Neutrophil (primary cell): ENCODE data around the gene LRP2.

ENCODE experiments used
- H3K27ac ChIP-seq: fragments of 200-600 bp; sonication (generic); 2 replicates; pipeline ENCODE4 v1.5.1; 2016; ENCODE audit warnings: mild to moderate bottlenecking, moderate library complexity
- H3K27me3 ChIP-seq: fragments of 200-600 bp; sonication (generic); 2 replicates; pipeline ENCODE4 v1.6.0; 2016; ENCODE audit warnings: mild to moderate bottlenecking
- H3K36me3 ChIP-seq: fragments of 200-600 bp; sonication (generic); 2 replicates; pipeline ENCODE4 v1.5.1; 2017
- H3K4me1 ChIP-seq, 2 experiments: fragments of 200-600 bp in 1 of 2; sonication (generic) in 1 of 2; 1 replicate in 1 of 2; 2 replicates in 1 of 2; pipeline versions ENCODE4 v1.5.1 to v1.6.1; 2013 to 2016; ENCODE audit warnings: low read depth in 1 of 2, low read length in 1 of 2, mild to moderate bottlenecking in 1 of 2, moderate library complexity in 1 of 2; ENCODE audit not compliant: control insufficient read depth in 1 of 2, insufficient read depth in 1 of 2
- H3K4me3 ChIP-seq, 2 experiments: fragments of 200-600 bp in 1 of 2; sonication (generic) in 1 of 2; 1 replicate in 1 of 2; 2 replicates in 1 of 2; pipeline ENCODE4 v1.5.1; 2013 to 2016; ENCODE audit warnings: low read depth in 1 of 2, low read length in 1 of 2, mild to moderate bottlenecking in 1 of 2, moderate library complexity in 1 of 2
- H3K9me3 ChIP-seq: fragments of 200-600 bp; sonication (generic); 2 replicates; pipeline ENCODE4 v1.5.1; 2016
- CTCF ChIP-seq: fragments of 200-600 bp; sonication (generic); IDR thresholded peaks from 2 replicates; pipeline ENCODE4 v1.5.1; 2016; ENCODE audit warnings: antibody characterized with exemption

LRP2 gene

GRCh38 chr2:169105476-169105875 lies 256.9 kb downstream of the LRP2 start:
- TF ChIP-seq CTCF = no peak
- Histone ChIP-seq H3K9me3 (no peaks in the 10 kb centered on the region), H3K27ac (peak overlapping the region; percentile 85), H3K4me3 (peak overlapping the region in 1 of 2 experiments; percentile 17), H3K36me3 (no peaks in the 10 kb centered on the region), H3K4me1 (peaks cover 91 to 93% of the 10 kb centered on the region in 2 experiments), H3K27me3 (no peaks in the 10 kb centered on the region)

GRCh38 chr2:169104848-169105247 lies 257.5 kb downstream of the LRP2 start:
- Histone ChIP-seq H3K27ac (peak overlapping the region; percentile 85), H3K4me3 (peak overlapping the region in 1 of 2 experiments; percentile 17), H3K4me1 (peaks cover 86 to 88% of the 10 kb centered on the region in 2 experiments), H3K36me3 (no peaks in the 10 kb centered on the region), H3K27me3 (no peaks in the 10 kb centered on the region), H3K9me3 (no peaks in the 10 kb centered on the region)
- no peak for TF ChIP-seq CTCF

GRCh38 chr2:169095621-169096105 lies 266.7 kb downstream of the LRP2 start:
- no peak for TF ChIP-seq CTCF
- Histone ChIP-seq H3K4me1 (peaks cover 74 to 80% of the 10 kb centered on the region in 2 experiments), H3K4me3 (peak overlapping the region; percentile 25 to 31), H3K9me3 (no peaks in the 10 kb centered on the region), H3K27ac (peak overlapping the region; percentile 78), H3K27me3 (no peaks in the 10 kb centered on the region), H3K36me3 (no peaks in the 10 kb centered on the region)

GRCh38 chr2:169094676-169095075 lies 267.7 kb downstream of the LRP2 start:
- peak overlapping the region; percentile 78 for H3K27ac ChIP-seq
- TF ChIP-seq CTCF = no peak
- no peaks in the 10 kb centered on the region for H3K9me3 ChIP-seq
- peaks cover 79 to 85% of the 10 kb centered on the region in 2 experiments for H3K4me1 ChIP-seq
- peak overlapping the region in 1 of 2 experiments; percentile 25 for H3K4me3 ChIP-seq
- no peaks in the 10 kb centered on the region for H3K27me3 ChIP-seq
- no peaks in the 10 kb centered on the region for H3K36me3 ChIP-seq

GRCh38 chr2:169093535-169093934 lies 268.8 kb downstream of the LRP2 start:
- Histone ChIP-seq H3K4me1 (peaks cover 90% of the 10 kb centered on the region in 2 experiments), H3K36me3 (no peaks in the 10 kb centered on the region), H3K9me3 (no peaks in the 10 kb centered on the region), H3K4me3 (no peak overlapping the region), H3K27ac (peak overlapping the region; percentile 78), H3K27me3 (no peaks in the 10 kb centered on the region)
- no peak for TF ChIP-seq CTCF
